Duodenal mucosa (tissue), 2 donors: Measurements from ENCODE around the gene OTOP2.
"Not testable (repeated sequence)": the region's sequence is repeated elsewhere in the genome, so short reads cannot be mapped to it uniquely, and the experiment has no call there.

Source experiments
- H3K27ac ChIP-seq: one replicate; pipeline ENCODE4 v1.7.0; 2013; ENCODE audit warnings: low read depth, low read length
- H3K27me3 ChIP-seq, 2 donors: one replicate each; pipeline ENCODE4 v1.7.0; 2013; ENCODE audit warnings: low read length in 2 of 2, control low read depth in 1 of 2; ENCODE audit not compliant: insufficient read depth in 2 of 2, control insufficient read depth in 1 of 2
- H3K36me3 ChIP-seq, 2 donors: one replicate each; pipeline ENCODE4 v1.7.0; 2013; ENCODE audit warnings: low read length in 2 of 2, control low read depth in 1 of 2; ENCODE audit not compliant: insufficient read depth in 2 of 2, control insufficient read depth in 1 of 2
- H3K4me1 ChIP-seq, 2 donors: one replicate each; pipeline ENCODE4 v1.7.0; 2013; ENCODE audit warnings: low read length in 2 of 2, control low read depth in 1 of 2; ENCODE audit not compliant: insufficient read depth in 2 of 2, control insufficient read depth in 1 of 2
- H3K4me3 ChIP-seq, 2 donors: one replicate each; pipeline ENCODE4 v1.7.0; 2013; ENCODE audit warnings: low read length in 2 of 2, low read depth in 1 of 2
- H3K9ac ChIP-seq, 2 donors: one replicate each; pipeline ENCODE4 v1.7.0; 2013; ENCODE audit warnings: low read length in 2 of 2, low read depth in 1 of 2
- H3K9me3 ChIP-seq, 2 donors: one replicate each; pipeline ENCODE4 v1.7.0; 2013; ENCODE audit warnings: low read length in 2 of 2, control low read depth in 1 of 2; ENCODE audit not compliant: control insufficient read depth in 1 of 2

The OTOP2 gene

DNA sequence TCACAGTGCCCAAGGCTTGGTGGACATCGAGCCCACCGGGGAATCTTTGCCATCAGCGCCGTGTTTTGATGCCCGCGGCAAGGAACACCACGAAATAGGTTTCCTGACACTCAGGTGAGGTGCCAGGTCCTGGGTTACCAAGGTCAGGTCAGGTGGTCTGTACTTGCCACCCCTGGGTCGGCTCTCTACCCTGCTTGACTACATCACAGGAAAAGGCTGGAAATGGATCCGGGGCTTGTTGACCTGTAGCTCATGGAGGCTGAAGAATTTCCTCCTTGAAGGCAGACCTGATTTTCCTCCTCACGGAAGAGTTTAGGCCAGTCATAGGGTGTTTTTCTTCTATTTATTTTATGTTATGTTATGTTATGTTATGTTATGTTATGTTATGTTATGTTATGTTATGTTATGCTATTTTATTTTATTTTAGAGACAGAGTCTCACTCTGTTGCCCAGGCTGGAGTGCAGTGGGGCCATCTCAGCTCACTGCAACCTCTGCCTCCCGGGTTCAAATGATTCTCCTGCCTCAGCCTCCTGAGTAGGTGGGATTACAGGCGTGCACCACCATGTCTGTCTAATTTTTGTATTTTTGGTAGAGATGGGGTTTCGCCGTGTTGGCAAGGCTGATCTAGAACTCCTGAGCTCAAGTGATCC is 58.7 kb downstream of the OTOP2 start:
- peak overlapping the region; percentile 90 for H3K27ac ChIP-seq
- peaks cover 23 to 32% of the 10 kb centered on the region in 2 donors for H3K4me1 ChIP-seq
- not testable (repeated sequence) for H3K36me3 ChIP-seq, H3K27me3 ChIP-seq, H3K9me3 ChIP-seq
- peak overlapping the region; percentile 85 to 87 for H3K4me3 ChIP-seq
- H3K9ac ChIP-seq: peak overlapping the region; percentile 72 to 92
